Astrocyte (in vitro differentiated cells and primary cell): Measurements from ENCODE around the gene GYG1. TPM values are rescaled to one million over a fixed set of nuclear protein-coding genes. Genes with fewer than 3 reads are reported as not detected.

ENCODE experiments used
- DNase-seq: peaks from one replicate; pipeline ENCODE4 v3.0.0-alpha.2; 2010; ENCODE audit warnings: low read depth
- FAIRE-seq: peaks from 2 replicates; lab custom pipeline; 2011; peaks lifted over from hg19 to GRCh38; lab: Jason Lieb, UNC
- H2AFZ ChIP-seq: 2 replicates; pipeline ENCODE4 v1.6.0; 2012; ENCODE audit warnings: low read depth, low read length, inconsistent platforms
- H3K27ac ChIP-seq: 2 replicates; pipeline ENCODE4 v1.5.1; 2011; ENCODE audit warnings: low read depth, low read length, inconsistent platforms
- H3K27me3 ChIP-seq: 2 replicates; pipeline ENCODE4 v1.6.0; 2011; ENCODE audit warnings: low read length, inconsistent platforms; ENCODE audit not compliant: insufficient read depth
- H3K36me3 ChIP-seq: 2 replicates; pipeline ENCODE4 v1.5.1; 2011; ENCODE audit warnings: low read length, inconsistent platforms; ENCODE audit not compliant: insufficient read depth
- H3K4me1 ChIP-seq: 2 replicates; pipeline ENCODE4 v1.5.1; 2011; ENCODE audit warnings: low read length, inconsistent platforms; ENCODE audit not compliant: insufficient read depth
- H3K4me2 ChIP-seq: 2 replicates; pipeline ENCODE4 v1.6.0; 2012; ENCODE audit warnings: low read length, inconsistent platforms
- H3K4me3 ChIP-seq: 2 replicates; pipeline ENCODE4 v1.5.1; 2011; ENCODE audit warnings: low read depth, mild to moderate bottlenecking, low read length, inconsistent platforms; ENCODE audit not compliant: insufficient read depth
- H3K79me2 ChIP-seq: 2 replicates; pipeline ENCODE4 v1.6.0; 2012; ENCODE audit warnings: mild to moderate bottlenecking, low read length, inconsistent platforms; ENCODE audit not compliant: insufficient read depth
- H3K9ac ChIP-seq: 2 replicates; pipeline ENCODE4 v1.6.0; 2012; ENCODE audit warnings: mild to moderate bottlenecking, low read length, inconsistent platforms
- H3K9me3 ChIP-seq: 2 replicates; pipeline ENCODE4 v1.5.1; 2012; ENCODE audit warnings: low read depth, mild to moderate bottlenecking, low read length, inconsistent platforms; ENCODE audit not compliant: insufficient read depth
- H4K20me1 ChIP-seq: 2 replicates; pipeline ENCODE4 v1.6.0; 2012; ENCODE audit warnings: low read length, inconsistent platforms; ENCODE audit not compliant: insufficient read depth
- H3K27ac Mint-ChIP-seq: one replicate; pipeline ENCODE4 v1.8.0; 2021; ENCODE audit warnings: mild to moderate bottlenecking, mixed read lengths; ENCODE audit not compliant: unreplicated experiment
- H3K27me3 Mint-ChIP-seq: one replicate; pipeline ENCODE4 v1.8.0; 2021; ENCODE audit warnings: low read depth, mixed read lengths; ENCODE audit not compliant: unreplicated experiment
- H3K36me3 Mint-ChIP-seq: one replicate; pipeline ENCODE4 v1.8.0; 2021; ENCODE audit warnings: low read depth, mixed read lengths; ENCODE audit not compliant: unreplicated experiment
- H3K4me1 Mint-ChIP-seq: one replicate; pipeline ENCODE4 v1.8.0; 2021; ENCODE audit warnings: low read depth, mixed read lengths; ENCODE audit not compliant: unreplicated experiment
- H3K4me3 Mint-ChIP-seq: one replicate; pipeline ENCODE4 v1.8.0; 2021; ENCODE audit warnings: mild to moderate bottlenecking, moderate library complexity, mixed read lengths; ENCODE audit not compliant: unreplicated experiment
- H3K9me3 Mint-ChIP-seq: one replicate; pipeline ENCODE4 v1.8.0; 2021; ENCODE audit warnings: mild to moderate bottlenecking, mixed read lengths; ENCODE audit not compliant: unreplicated experiment
- EZH2 ChIP-seq: IDR thresholded peaks from 2 replicates; pipeline ENCODE4 v1.6.1; 2012; ENCODE audit warnings: mild to moderate bottlenecking, low read length, inconsistent platforms; ENCODE audit not compliant: insufficient read depth
- total RNA-seq: library from RNA; stranded (reverse); gene quantifications from 2 replicates; pipeline ENCODE4 v1.2.1, GENCODE V29; 2021
- TF ChIP-seq, protein P1 (sequence below): IDR thresholded peaks from 2 replicates; pipeline ENCODE4 v1.5.1; 2011; ENCODE audit warnings: low read depth, mild to moderate bottlenecking, inconsistent platforms, low read length, moderate library complexity; ENCODE audit not compliant: insufficient read depth

Gene GYG1
- total RNA-seq, 1 donor from 2014 or later, result 41.9 TPM

DNA sequence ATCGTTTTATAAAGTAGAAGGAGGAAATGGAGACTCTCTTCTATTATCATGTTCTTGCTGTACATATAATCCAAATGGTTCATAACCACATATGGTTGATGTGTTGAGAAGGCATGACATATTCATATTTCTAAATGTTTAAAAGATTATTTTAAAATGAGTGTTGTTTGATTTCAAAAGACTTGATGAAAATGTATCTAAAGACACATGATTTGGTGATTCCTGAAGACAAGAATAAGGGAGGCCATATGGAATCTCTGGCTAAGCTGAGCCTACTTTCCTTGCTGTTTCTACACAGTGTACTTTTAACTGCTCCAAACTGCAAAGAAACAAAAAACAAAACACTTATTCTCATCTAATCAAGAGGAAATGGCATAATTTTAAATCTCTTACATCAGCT, 23.0 kb upstream of the GYG1 start:
- H3K36me3 ChIP-seq, result no peaks in the 10 kb centered on the region
- H2AFZ ChIP-seq, result no peak overlapping the region
- TF ChIP-seq EZH2, result no peak
- TF ChIP-seq, protein P1, sequence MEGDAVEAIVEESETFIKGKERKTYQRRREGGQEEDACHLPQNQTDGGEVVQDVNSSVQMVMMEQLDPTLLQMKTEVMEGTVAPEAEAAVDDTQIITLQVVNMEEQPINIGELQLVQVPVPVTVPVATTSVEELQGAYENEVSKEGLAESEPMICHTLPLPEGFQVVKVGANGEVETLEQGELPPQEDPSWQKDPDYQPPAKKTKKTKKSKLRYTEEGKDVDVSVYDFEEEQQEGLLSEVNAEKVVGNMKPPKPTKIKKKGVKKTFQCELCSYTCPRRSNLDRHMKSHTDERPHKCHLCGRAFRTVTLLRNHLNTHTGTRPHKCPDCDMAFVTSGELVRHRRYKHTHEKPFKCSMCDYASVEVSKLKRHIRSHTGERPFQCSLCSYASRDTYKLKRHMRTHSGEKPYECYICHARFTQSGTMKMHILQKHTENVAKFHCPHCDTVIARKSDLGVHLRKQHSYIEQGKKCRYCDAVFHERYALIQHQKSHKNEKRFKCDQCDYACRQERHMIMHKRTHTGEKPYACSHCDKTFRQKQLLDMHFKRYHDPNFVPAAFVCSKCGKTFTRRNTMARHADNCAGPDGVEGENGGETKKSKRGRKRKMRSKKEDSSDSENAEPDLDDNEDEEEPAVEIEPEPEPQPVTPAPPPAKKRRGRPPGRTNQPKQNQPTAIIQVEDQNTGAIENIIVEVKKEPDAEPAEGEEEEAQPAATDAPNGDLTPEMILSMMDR, result no peak
- H3K4me1 ChIP-seq, result no peaks in the 10 kb centered on the region
- no peaks in the 10 kb centered on the region for H3K9me3 Mint-ChIP-seq
- peaks cover 3% of the 10 kb centered on the region for H3K27me3 Mint-ChIP-seq
- H3K36me3 Mint-ChIP-seq, result no peaks in the 10 kb centered on the region
- no peak overlapping the region for H3K9ac ChIP-seq
- no peaks in the 10 kb centered on the region for H4K20me1 ChIP-seq
- no peaks in the 10 kb centered on the region for H3K27me3 ChIP-seq
- FAIRE-seq (no peak), DNase-seq (no peak)
- H3K27ac ChIP-seq, result no peak overlapping the region
- H3K4me1 Mint-ChIP-seq, result no peaks in the 10 kb centered on the region
- no peak overlapping the region for H3K4me3 Mint-ChIP-seq
- H3K4me2 ChIP-seq, result no peak overlapping the region
- H3K27ac Mint-ChIP-seq, result no peak overlapping the region
- no peaks in the 10 kb centered on the region for H3K9me3 ChIP-seq
- H3K79me2 ChIP-seq, result no peaks in the 10 kb centered on the region
- no peak overlapping the region for H3K4me3 ChIP-seq

DNA sequence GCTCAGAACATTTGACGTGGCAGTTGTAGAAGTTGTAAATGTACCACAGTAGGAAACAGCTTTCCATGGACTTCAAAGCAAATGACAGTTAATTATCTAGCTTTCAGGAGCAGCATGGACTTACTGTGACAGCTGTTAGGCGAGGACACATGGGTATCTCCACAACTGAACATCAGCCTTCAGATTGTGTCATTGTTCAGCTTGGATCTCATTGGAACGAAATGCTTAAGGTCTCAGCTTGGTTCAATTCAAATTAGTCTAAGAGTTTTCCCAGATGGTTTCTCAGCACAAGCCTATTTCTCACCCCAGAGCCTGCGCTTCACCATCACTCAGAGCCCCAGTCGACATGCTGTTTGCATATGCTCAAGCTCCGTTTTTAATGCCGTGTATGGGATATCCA, 21.1 kb upstream of the GYG1 start:
- TF ChIP-seq, protein P1, result no peak
- no peak for TF ChIP-seq EZH2
- DNase-seq (no peak), FAIRE-seq (no peak)
- Histone ChIP-seq H3K27ac (no peak overlapping the region), H3K4me1 (no peaks in the 10 kb centered on the region), H3K9ac (no peak overlapping the region), H3K36me3 (no peaks in the 10 kb centered on the region), H4K20me1 (no peaks in the 10 kb centered on the region), H3K4me2 (no peak overlapping the region), H3K4me3 (no peak overlapping the region), H3K9me3 (no peaks in the 10 kb centered on the region), H2AFZ (no peak overlapping the region), H3K79me2 (no peaks in the 10 kb centered on the region), H3K27me3 (no peaks in the 10 kb centered on the region)
- Mint-ChIP-seq H3K27ac (no peak overlapping the region), H3K9me3 (no peaks in the 10 kb centered on the region), H3K4me3 (no peak overlapping the region), H3K4me1 (no peaks in the 10 kb centered on the region), H3K27me3 (peaks cover under 1% of the 10 kb centered on the region), H3K36me3 (no peaks in the 10 kb centered on the region)

DNA sequence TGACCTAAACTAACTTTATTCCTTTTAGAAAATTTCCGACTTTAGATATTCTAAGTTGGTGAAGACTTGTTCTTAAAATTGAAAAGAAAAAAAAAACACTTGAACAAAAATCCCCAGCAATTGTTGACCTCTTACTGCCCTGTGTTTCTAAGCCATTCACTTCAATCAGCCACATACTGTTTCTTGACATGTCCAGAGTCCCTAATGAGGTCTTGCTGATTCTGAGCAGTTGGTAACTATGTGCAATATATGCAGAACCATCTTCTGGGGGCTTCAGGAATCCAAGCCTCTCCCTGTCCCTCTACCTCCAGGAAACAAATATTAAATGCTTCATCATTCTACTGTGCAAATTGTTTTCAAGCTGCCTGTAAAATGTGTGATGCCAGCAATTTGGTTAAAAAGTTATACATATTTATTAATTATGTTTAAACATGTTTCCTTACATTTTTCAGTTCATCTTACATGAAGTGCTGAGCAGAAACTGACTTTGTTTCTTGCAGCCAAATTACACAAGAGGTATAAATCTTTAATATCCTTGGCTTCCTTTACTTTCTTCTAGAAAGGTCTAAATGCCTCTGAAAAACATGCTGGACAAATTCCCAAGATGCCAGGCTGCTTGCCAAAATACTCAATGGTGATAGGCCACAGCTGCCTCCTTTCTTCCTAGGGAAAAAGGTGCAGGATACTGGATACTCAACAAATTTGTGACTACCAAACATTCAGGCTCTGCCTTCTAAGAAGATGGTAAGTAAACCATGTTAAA, 19.8 kb upstream of the GYG1 start:
- Mint-ChIP-seq H3K9me3 (no peaks in the 10 kb centered on the region), H3K27me3 (no peaks in the 10 kb centered on the region), H3K27ac (no peak overlapping the region), H3K4me1 (no peaks in the 10 kb centered on the region), H3K4me3 (no peak overlapping the region), H3K36me3 (no peaks in the 10 kb centered on the region)
- Histone ChIP-seq H3K27me3 (no peaks in the 10 kb centered on the region), H3K4me3 (no peak overlapping the region), H2AFZ (no peak overlapping the region), H3K27ac (no peak overlapping the region), H3K36me3 (no peaks in the 10 kb centered on the region), H4K20me1 (no peaks in the 10 kb centered on the region), H3K9ac (no peak overlapping the region), H3K4me2 (no peak overlapping the region), H3K4me1 (no peaks in the 10 kb centered on the region), H3K79me2 (no peaks in the 10 kb centered on the region), H3K9me3 (no peaks in the 10 kb centered on the region)
- TF ChIP-seq EZH2, result no peak
- FAIRE-seq, result no peak
- peak; percentile 58 for DNase-seq
